ENCODE results near the gene RSPH3. TPM values are rescaled to one million over a fixed set of nuclear protein-coding genes. Genes with fewer than 3 reads are reported as not detected.
A peak's percentile ranks its signal among the peaks of the same experiment; 100 is the strongest.

The RSPH3 gene
- total and polyA plus RNA-seq, 2 of the 13 experiments (the other 11 are each of a cell fraction or from before 2014, with no cell fraction given): 1.3 to 3.5 TPM

- TF ChIP-seq TRIM22 (IDR thresholded peaks at IDR 0.05): no peak
- no peak for TF ChIP-seq THAP8 (CRISPR knock-in tag; IDR thresholded peaks at IDR 0.05; ENCODE audit: borderline replicate concordance)
- no peak for TF ChIP-seq U2AF1 (optimal IDR thresholded peaks at IDR 0.05; ENCODE audit: low read depth, low read length)
- no peak for TF ChIP-seq FOXA3 (CRISPR knock-in tag; IDR thresholded peaks at IDR 0.05)
- TF ChIP-seq ZNF576 (CRISPR knock-in tag; IDR thresholded peaks at IDR 0.05): no peak
- TF ChIP-seq AGO1 (IDR thresholded peaks at IDR 0.05; ENCODE audit: low read depth, low read length, poor library complexity, severe bottlenecking): no peak
- TF ChIP-seq MBD4 (IDR thresholded peaks at IDR 0.05; ENCODE audit: borderline replicate concordance, low read length): no peak
- TF ChIP-seq HMGA1 (CRISPR knock-in tag; conservative IDR thresholded peaks at IDR 0.05): no peak
- TF ChIP-seq FOXK1 (CRISPR knock-in tag; IDR thresholded peaks at IDR 0.05; ENCODE audit: borderline replicate concordance, low read depth): no peak
- TF ChIP-seq SMAD3 (CRISPR knock-in tag; IDR thresholded peaks at IDR 0.05): 0 out of 2 replicates have a peak, but pooled peaks have one; percentile 24
- no peak for TF ChIP-seq BORCS8-MEF2B (CRISPR knock-in tag; IDR thresholded peaks at IDR 0.05)
- TF ChIP-seq CREB3 (CRISPR knock-in tag; IDR thresholded peaks at IDR 0.05): no peak
- TF ChIP-seq TEAD2 (CRISPR knock-in tag; IDR thresholded peaks at IDR 0.05): no peak
- TF ChIP-seq NCOA2 (CRISPR knock-in tag; IDR thresholded peaks at IDR 0.05): no peak
- TF ChIP-seq ZNF780A (CRISPR knock-in tag; IDR thresholded peaks at IDR 0.05): no peak
- no peak for TF ChIP-seq BRCA1 (CRISPR knock-in tag; IDR thresholded peaks at IDR 0.05)
- TF ChIP-seq SIN3A (IDR thresholded peaks at IDR 0.05; ENCODE audit: borderline replicate concordance, low read depth, low read length): no peak
- TF ChIP-seq CSRNP2 (CRISPR knock-in tag; conservative IDR thresholded peaks at IDR 0.05; ENCODE audit: low read depth): no peak
- TF ChIP-seq GABPA (IDR thresholded peaks at IDR 0.05; ENCODE audit: low read depth, low read length): no peak
- no peak for TF ChIP-seq GABPA (CRISPR knock-in tag; IDR thresholded peaks at IDR 0.05; ENCODE audit: low read depth)
- TF ChIP-seq ZSCAN29 (CRISPR knock-in tag; conservative IDR thresholded peaks at IDR 0.05): no peak
- TF ChIP-seq ZNF761 (CRISPR knock-in tag; conservative IDR thresholded peaks at IDR 0.05): no peak
- TF ChIP-seq BCL6 (CRISPR knock-in tag; IDR thresholded peaks at IDR 0.05): no peak
- TF ChIP-seq TCF12 (IDR thresholded peaks at IDR 0.05): no peak
- TF ChIP-seq TCF12 (CRISPR knock-in tag; IDR thresholded peaks at IDR 0.05): no peak
- TF ChIP-seq IKZF5 (CRISPR knock-in tag; IDR thresholded peaks at IDR 0.05): peak; percentile 36; the same call in 1 of the 2 replicates
Measured at GRCh38 chr6:159042003-159042825, 42.2 kb upstream of the RSPH3 start (continued).
